CD4-positive, alpha-beta T cell treated with Interleukin-15 for 4 hours (primary cell): Measurements from ENCODE around the gene OSBPL10.

ENCODE experiments used
- DNase-seq: peaks from one replicate; pipeline ENCODE4 v3.0.0-alpha.2; 2020; ENCODE audit warnings: low spot score

Gene OSBPL10

GRCh38 chr3:31988271-31988670 lies 7.2 kb upstream of the OSBPL10 start:
- DNase-seq: no peak

- DNase-seq: no peak
Measured at GRCh38 chr3:31985831-31986230, 4.8 kb upstream of the OSBPL10 start.

GRCh38 chr3:31984321-31984720 lies 3.3 kb upstream of the OSBPL10 start:
- DNase-seq: no peak

- no peak for DNase-seq
Measured at GRCh38 chr3:31980530-31981205, 394 bp downstream of the OSBPL10 start.

GRCh38 chr3:31979001-31979697 lies 1.9 kb downstream of the OSBPL10 start:
- DNase-seq: no peak

- no peak for DNase-seq
Measured at GRCh38 chr3:31978553-31978952, 2.5 kb downstream of the OSBPL10 start.

- no peak for DNase-seq
Measured at GRCh38 chr3:31977736-31978135, 3.3 kb downstream of the OSBPL10 start.

GRCh38 chr3:31976302-31976701 lies 4.8 kb downstream of the OSBPL10 start:
- no peak for DNase-seq

GRCh38 chr3:31974964-31975363 lies 6.1 kb downstream of the OSBPL10 start:
- no peak for DNase-seq

GRCh38 chr3:31974471-31974870 lies 6.6 kb downstream of the OSBPL10 start:
- no peak for DNase-seq

- no peak for DNase-seq
Measured at GRCh38 chr3:31973837-31974236, 7.2 kb downstream of the OSBPL10 start.

- no peak for DNase-seq
Measured at GRCh38 chr3:31973081-31973480, 8.0 kb downstream of the OSBPL10 start.

GRCh38 chr3:31971607-31972006 lies 9.5 kb downstream of the OSBPL10 start:
- no peak for DNase-seq

- DNase-seq: no peak
Measured at GRCh38 chr3:31968927-31969418, 12.1 kb downstream of the OSBPL10 start.

GRCh38 chr3:31968369-31968926 lies 12.6 kb downstream of the OSBPL10 start:
- DNase-seq: no peak

- no peak for DNase-seq
Measured at GRCh38 chr3:31967592-31967991, 13.5 kb downstream of the OSBPL10 start.

- no peak for DNase-seq
Measured at GRCh38 chr3:31966978-31967591, 14.0 kb downstream of the OSBPL10 start.

GRCh38 chr3:31962801-31963205 lies 18.3 kb downstream of the OSBPL10 start:
- no peak for DNase-seq

- no peak for DNase-seq
Measured at GRCh38 chr3:31960793-31961431, 20.1 kb downstream of the OSBPL10 start.

- DNase-seq: no peak
Measured at GRCh38 chr3:31959951-31960792, 20.9 kb downstream of the OSBPL10 start.

- DNase-seq: no peak
Measured at GRCh38 chr3:31959251-31959650, 21.8 kb downstream of the OSBPL10 start.
